RWPE2 (cell line): ENCODE data around the gene ABCB10.

Source experiments
- ATAC-seq: fragments of 200-7000 bp; cut with Tn5 transposase; 3 replicates; pipeline ENCODE4 v1.9.1; 2021; ENCODE audit warnings: low read depth
- DNase-seq: peaks from one replicate; pipeline ENCODE4 v3.0.0-alpha.2; 2020; ENCODE audit warnings: low spot score
- H3K27ac ChIP-seq: fragments of 450-650 bp; 2 replicates; pipeline ENCODE4 v1.5.1; 2017; ENCODE audit warnings: mild to moderate bottlenecking; ENCODE audit not compliant: poor library complexity, severe bottlenecking
- H3K27me3 ChIP-seq: fragments of 250-450 bp; sonication (Bioruptor Pico); 2 replicates; pipeline ENCODE4 v1.5.1; 2021; ENCODE audit warnings: mild to moderate bottlenecking, moderate library complexity; ENCODE audit not compliant: insufficient read depth, poor library complexity, severe bottlenecking
- H3K36me3 ChIP-seq: fragments of 250-450 bp; sonication (Bioruptor Pico); 2 replicates; pipeline ENCODE4 v1.5.1; 2020; ENCODE audit warnings: low read depth, mild to moderate bottlenecking, moderate library complexity
- H3K4me1 ChIP-seq: fragments of 250-450 bp; sonication (Bioruptor Pico); 2 replicates; pipeline ENCODE4 v1.5.1; 2021; ENCODE audit warnings: mild to moderate bottlenecking, moderate library complexity; ENCODE audit not compliant: insufficient read depth, poor library complexity, severe bottlenecking
- H3K4me3 ChIP-seq: fragments of 250-450 bp; sonication (Bioruptor Pico); 2 replicates; pipeline ENCODE4 v1.5.1; 2021; ENCODE audit warnings: mild to moderate bottlenecking, moderate library complexity; ENCODE audit not compliant: severe bottlenecking
- H3K9me3 ChIP-seq: fragments of 250-450 bp; sonication (Bioruptor Pico); 2 replicates; pipeline ENCODE4 v1.5.1; 2021; ENCODE audit warnings: mild to moderate bottlenecking, moderate library complexity; ENCODE audit not compliant: severe bottlenecking
- CTCF ChIP-seq: fragments of 450-650 bp; IDR thresholded peaks from one replicate; pipeline ENCODE4 v1.5.1; 2017; ENCODE audit warnings: mild to moderate bottlenecking, moderate library complexity; ENCODE audit not compliant: poor library complexity, severe bottlenecking

The ABCB10 gene

DNA sequence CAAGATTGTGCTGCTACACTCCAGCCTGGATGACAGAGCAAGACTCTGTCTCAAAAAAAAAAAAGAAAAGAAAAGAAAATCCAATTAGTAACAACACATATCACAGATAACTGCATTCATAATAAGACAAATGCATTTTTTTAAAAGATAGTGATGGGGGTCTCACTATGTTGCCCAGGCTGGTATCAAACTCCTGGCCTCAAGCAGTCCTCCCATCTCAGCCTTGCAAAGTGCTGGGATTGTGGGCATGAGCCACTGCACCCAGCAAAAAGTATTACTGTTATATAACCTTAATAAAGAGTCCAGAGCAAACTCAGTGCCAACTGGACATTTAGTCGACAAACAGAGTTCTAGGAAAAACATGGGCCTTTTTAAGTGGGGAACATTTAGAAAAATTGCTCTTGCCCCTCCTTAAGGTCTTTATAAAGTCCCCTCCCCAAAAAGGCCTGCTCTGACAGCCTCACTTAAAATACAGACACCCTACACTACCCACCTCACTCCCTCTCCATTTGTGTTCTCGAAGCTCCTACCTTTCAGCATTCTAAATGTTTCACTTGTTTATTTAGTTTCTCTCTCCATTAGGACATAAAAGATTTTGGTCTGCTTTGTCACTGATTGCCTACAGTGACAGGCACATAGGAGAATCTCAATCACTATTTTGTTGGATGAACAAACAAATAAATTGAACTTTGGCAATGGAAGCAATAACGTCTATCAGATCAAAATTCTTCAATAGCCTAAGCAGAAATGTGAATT is 7.5 kb downstream of the ABCB10 start:
- no peak overlapping the region for H3K4me3 ChIP-seq
- no peaks in the 10 kb centered on the region for H3K9me3 ChIP-seq
- no peak for TF ChIP-seq CTCF
- no peak for DNase-seq
- H3K36me3 ChIP-seq, result no peaks in the 10 kb centered on the region
- H3K27ac ChIP-seq, result no peak overlapping the region
- no peaks in the 10 kb centered on the region for H3K27me3 ChIP-seq
- no peaks in the 10 kb centered on the region for H3K4me1 ChIP-seq
- ATAC-seq, result no peak

GRCh38 chr1:229547542-229547941 is 11.0 kb downstream of the ABCB10 start:
- DNase-seq (no peak), ATAC-seq (no peak)
- H3K4me1 ChIP-seq, result no peaks in the 10 kb centered on the region
- no peaks in the 10 kb centered on the region for H3K36me3 ChIP-seq
- H3K9me3 ChIP-seq, result no peaks in the 10 kb centered on the region
- no peak for TF ChIP-seq CTCF
- H3K4me3 ChIP-seq, result no peak overlapping the region
- no peaks in the 10 kb centered on the region for H3K27me3 ChIP-seq
- no peak overlapping the region for H3K27ac ChIP-seq

GRCh38 chr1:229544587-229544986 is 13.9 kb downstream of the ABCB10 start:
- ATAC-seq, result no peak
- no peak for DNase-seq
- H3K9me3 ChIP-seq, result no peaks in the 10 kb centered on the region
- no peaks in the 10 kb centered on the region for H3K27me3 ChIP-seq
- no peaks in the 10 kb centered on the region for H3K36me3 ChIP-seq
- H3K4me3 ChIP-seq, result no peak overlapping the region
- no peaks in the 10 kb centered on the region for H3K4me1 ChIP-seq
- H3K27ac ChIP-seq, result no peak overlapping the region
- no peak for TF ChIP-seq CTCF

- Histone ChIP-seq H3K27ac (no peak overlapping the region), H3K4me3 (no peak overlapping the region)
- no peak for TF ChIP-seq CTCF
Measured at GRCh38 chr1:229539863-229540506, 18.5 kb downstream of the ABCB10 start.

GRCh38 chr1:229538945-229539344 is 19.6 kb downstream of the ABCB10 start:
- H3K36me3 ChIP-seq, result peaks cover 11% of the 10 kb centered on the region; the same call in 1 of the 2 replicates
- DNase-seq, result no peak
- H3K27me3 ChIP-seq, result no peaks in the 10 kb centered on the region
- H3K4me1 ChIP-seq, result no peaks in the 10 kb centered on the region
- no peaks in the 10 kb centered on the region for H3K9me3 ChIP-seq
- no peak for TF ChIP-seq CTCF
- ATAC-seq, result no peak
- H3K27ac ChIP-seq, result no peak overlapping the region
- H3K4me3 ChIP-seq, result no peak overlapping the region

More at GRCh38 chr1:229539863-229540506, 18.5 kb downstream of the ABCB10 start:
- Histone ChIP-seq H3K27me3 (no peaks in the 10 kb centered on the region), H3K36me3 (peaks cover 11% of the 10 kb centered on the region; the same call in 1 of the 2 replicates), H3K4me1 (no peaks in the 10 kb centered on the region), H3K9me3 (no peaks in the 10 kb centered on the region)
- no peak for ATAC-seq
- no peak for DNase-seq
